ENCODE results near the gene MYBBP1A. TPM values are rescaled to one million over a fixed set of nuclear protein-coding genes. Genes with fewer than 3 reads are reported as not detected.

Gene MYBBP1A
- total and polyA plus RNA-seq, 2 donors: 20.7 to 29.8 TPM

GRCh38 chr17:4538236-4539002 is 16.8 kb downstream of the MYBBP1A start:
- Histone ChIP-seq H3K4me1 (ENCODE audit: insufficient read depth) (no peaks in the 10 kb centered on the region), H3K4me3 (ENCODE audit: low read depth, low read length) (no peak overlapping the region), H3K36me3 (ENCODE audit: insufficient read depth) (peaks cover 8% of the 10 kb centered on the region), H3K27ac (ENCODE audit: low read depth) (no peak overlapping the region)
- WGBS: 77% methylated on average over 13 of the region's 13 CpGs
- DNase-seq (ENCODE audit: extremely low spot score): no peak

- Histone ChIP-seq H3K27ac (ENCODE audit: low read depth) (no peak overlapping the region), H3K36me3 (ENCODE audit: insufficient read depth) (peaks cover 7% of the 10 kb centered on the region), H3K4me3 (ENCODE audit: low read depth, low read length) (no peak overlapping the region), H3K4me1 (ENCODE audit: insufficient read depth) (no peaks in the 10 kb centered on the region)
- 79% methylated on average over 19 of the region's 19 CpGs for WGBS
- DNase-seq (ENCODE audit: extremely low spot score): no peak
Observed at GRCh38 chr17:4537451-4538235, 17.5 kb downstream of the MYBBP1A start.

DNA sequence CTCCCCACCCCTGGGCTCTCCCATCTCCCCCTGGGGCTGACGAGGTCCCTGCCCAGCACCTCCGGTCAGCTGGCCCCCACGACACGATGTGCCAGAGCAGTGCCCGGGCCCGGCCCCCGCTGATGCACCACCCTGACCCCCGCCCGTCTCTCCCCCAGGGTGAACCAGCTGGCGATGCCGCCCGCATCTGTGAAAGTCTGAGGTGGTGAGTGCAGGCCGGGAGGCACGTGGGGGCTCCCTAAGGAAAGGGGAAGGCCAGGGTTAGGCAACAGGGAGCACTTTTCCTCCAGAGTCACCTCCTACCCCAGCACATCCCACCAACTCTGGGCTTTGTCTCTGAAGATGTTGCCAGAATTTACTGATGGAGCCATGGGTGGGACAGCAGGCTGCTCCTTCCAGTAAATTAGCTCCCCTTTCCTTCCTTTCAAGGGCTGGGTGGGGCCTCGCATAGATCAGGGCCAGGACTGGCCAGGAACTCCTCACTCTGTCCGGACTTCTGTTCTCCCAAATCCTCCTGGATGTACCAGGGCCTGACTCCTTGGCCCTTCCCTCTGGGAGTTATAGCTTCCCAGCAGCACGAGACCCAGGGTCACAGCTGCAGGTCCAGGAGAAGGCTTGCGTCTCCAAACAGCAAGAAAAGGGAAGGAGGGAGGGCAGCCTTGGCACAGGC is 18.3 kb downstream of the MYBBP1A start:
- Histone ChIP-seq H3K4me3 (ENCODE audit: low read depth, low read length) (no peak overlapping the region), H3K4me1 (ENCODE audit: insufficient read depth) (no peaks in the 10 kb centered on the region), H3K27ac (ENCODE audit: low read depth) (no peak overlapping the region), H3K36me3 (ENCODE audit: insufficient read depth) (peaks cover 2% of the 10 kb centered on the region)
- DNase-seq (ENCODE audit: extremely low spot score): no peak
- WGBS: 47% methylated on average over 18 of the region's 18 CpGs

DNA sequence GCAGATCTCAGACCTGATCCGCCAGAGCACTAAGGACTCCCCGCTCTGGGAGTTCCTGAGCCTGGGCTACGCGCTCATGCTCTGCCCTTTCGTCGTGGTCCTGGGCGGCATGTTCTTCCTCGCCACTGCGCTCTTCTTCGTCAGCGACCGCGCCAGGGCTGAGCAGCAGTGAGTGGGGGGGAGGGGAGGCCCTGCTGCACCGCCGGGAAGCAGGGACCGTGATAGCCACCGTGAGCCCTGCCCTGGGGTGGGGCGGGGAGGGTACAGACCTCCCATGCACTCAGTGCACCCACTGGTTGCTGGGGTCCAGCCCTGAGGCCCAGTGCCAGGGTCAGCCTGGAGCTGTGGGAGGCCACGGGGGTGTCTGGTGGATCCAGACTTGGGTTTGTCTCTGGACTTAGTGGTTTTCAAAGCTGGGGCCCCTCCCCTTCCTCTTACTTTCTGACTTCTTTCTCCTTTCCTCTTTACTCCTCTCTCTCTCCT is 18.9 kb downstream of the MYBBP1A start:
- no peak for DNase-seq (ENCODE audit: extremely low spot score)
- no peak overlapping the region for H3K4me3 ChIP-seq (ENCODE audit: low read depth, low read length)
- peaks cover 2% of the 10 kb centered on the region for H3K36me3 ChIP-seq (ENCODE audit: insufficient read depth)
- no peak overlapping the region for H3K27ac ChIP-seq (ENCODE audit: low read depth)
- H3K4me1 ChIP-seq (ENCODE audit: insufficient read depth): no peaks in the 10 kb centered on the region
- WGBS: 40% methylated on average over 19 of the region's 19 CpGs

DNA sequence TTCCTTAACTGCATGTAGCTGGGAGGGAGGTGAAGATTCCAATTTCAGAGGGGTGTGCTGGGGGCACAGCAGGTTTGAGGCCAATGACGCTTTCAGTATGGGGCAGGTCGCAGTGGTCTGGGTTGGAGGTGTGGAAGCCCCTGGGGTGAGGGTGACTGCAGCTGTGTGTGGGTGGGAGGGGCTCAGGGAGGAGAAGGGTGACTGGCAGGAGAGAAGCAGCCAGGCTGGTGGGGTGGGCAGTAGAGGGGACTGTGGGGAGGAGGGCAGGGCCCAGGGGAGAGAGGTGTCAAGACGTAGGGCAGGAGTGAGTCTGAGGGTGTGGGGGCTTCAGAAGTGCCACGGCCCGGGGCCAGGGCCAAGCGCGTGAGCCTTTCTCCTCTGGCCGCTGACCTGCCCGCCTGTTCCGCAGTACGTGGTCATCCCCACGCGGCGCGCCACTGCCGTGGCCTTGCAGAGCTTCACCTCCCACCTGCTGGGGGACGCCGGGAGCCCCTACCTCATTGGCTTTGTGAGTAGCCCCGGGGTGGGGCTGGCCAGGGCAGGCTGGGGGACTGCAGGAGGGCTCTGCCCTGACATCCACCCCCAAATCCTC is 19.4 kb downstream of the MYBBP1A start:
- Histone ChIP-seq H3K36me3 (ENCODE audit: insufficient read depth) (peaks cover 2% of the 10 kb centered on the region), H3K4me3 (ENCODE audit: low read depth, low read length) (no peak overlapping the region), H3K27ac (ENCODE audit: low read depth) (no peak overlapping the region), H3K4me1 (ENCODE audit: insufficient read depth) (no peaks in the 10 kb centered on the region)
- 56% methylated on average over 19 of the region's 19 CpGs for whole genome bisulfite sequencing
- DNase-seq (ENCODE audit: extremely low spot score): no peak

GRCh38 chr17:4534928-4535666 is 20.1 kb downstream of the MYBBP1A start:
- DNase-seq (ENCODE audit: extremely low spot score): no peak
- no peaks in the 10 kb centered on the region for H3K4me1 ChIP-seq (ENCODE audit: insufficient read depth)
- WGBS: 79% methylated on average over 27 of the region's 27 CpGs
- H3K27ac ChIP-seq (ENCODE audit: low read depth): no peak overlapping the region
- no peak overlapping the region for H3K4me3 ChIP-seq (ENCODE audit: low read depth, low read length)
- H3K36me3 ChIP-seq (ENCODE audit: insufficient read depth): peaks cover 2% of the 10 kb centered on the region

- 75% methylated on average over 17 of the region's 17 CpGs for WGBS
- H3K4me1 ChIP-seq (ENCODE audit: insufficient read depth): no peaks in the 10 kb centered on the region
- H3K27ac ChIP-seq (ENCODE audit: low read depth): no peak overlapping the region
- peaks cover 2% of the 10 kb centered on the region for H3K36me3 ChIP-seq (ENCODE audit: insufficient read depth)
- H3K4me3 ChIP-seq (ENCODE audit: low read depth, low read length): no peak overlapping the region
- no peak for DNase-seq (ENCODE audit: extremely low spot score)
Observed at GRCh38 chr17:4534515-4534914, 20.7 kb downstream of the MYBBP1A start.

GRCh38 chr17:4533523-4534504 is 21.4 kb downstream of the MYBBP1A start:
- Histone ChIP-seq H3K27ac (ENCODE audit: low read depth) (no peak overlapping the region), H3K36me3 (ENCODE audit: insufficient read depth) (no peaks in the 10 kb centered on the region), H3K4me3 (ENCODE audit: low read depth, low read length) (no peak overlapping the region), H3K4me1 (ENCODE audit: insufficient read depth) (no peaks in the 10 kb centered on the region)
- DNase-seq (ENCODE audit: extremely low spot score): no peak
- 75% methylated on average over 23 of the region's 23 CpGs for WGBS

DNA sequence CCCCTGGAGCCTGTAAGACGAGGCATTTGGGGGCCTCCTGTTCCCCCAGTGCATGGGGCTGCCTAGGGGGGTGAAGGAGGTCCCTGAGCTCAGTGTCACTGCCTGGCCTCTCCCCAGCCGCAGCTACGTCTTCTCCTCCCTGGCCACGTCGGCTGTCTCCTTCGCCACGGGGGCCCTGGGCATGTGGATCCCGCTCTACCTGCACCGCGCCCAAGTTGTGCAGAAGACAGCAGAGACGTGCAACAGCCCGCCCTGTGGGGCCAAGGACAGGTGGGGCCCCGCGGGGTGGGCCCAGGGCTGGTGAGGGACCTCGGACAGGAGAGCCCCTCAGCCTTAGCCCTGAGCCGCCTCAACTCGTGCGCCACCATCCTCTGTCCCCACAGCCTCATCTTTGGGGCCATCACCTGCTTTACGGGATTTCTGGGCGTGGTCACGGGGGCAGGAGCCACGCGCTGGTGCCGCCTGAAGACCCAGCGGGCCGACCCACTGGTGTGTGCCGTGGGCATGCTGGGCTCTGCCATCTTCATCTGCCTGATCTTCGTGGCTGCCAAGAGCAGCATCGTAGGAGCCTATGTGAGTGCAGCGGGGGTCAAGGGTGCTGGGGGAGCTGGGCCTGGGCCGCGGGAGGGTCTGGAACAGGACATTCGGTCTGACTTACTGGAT is 22.2 kb downstream of the MYBBP1A start:
- H3K27ac ChIP-seq (ENCODE audit: low read depth): no peak overlapping the region
- no peak for DNase-seq (ENCODE audit: extremely low spot score)
- H3K36me3 ChIP-seq (ENCODE audit: insufficient read depth): no peaks in the 10 kb centered on the region
- no peak overlapping the region for H3K4me3 ChIP-seq (ENCODE audit: low read depth, low read length)
- H3K4me1 ChIP-seq (ENCODE audit: insufficient read depth): no peaks in the 10 kb centered on the region
- 92% methylated on average over 33 of the region's 33 CpGs for WGBS

DNA sequence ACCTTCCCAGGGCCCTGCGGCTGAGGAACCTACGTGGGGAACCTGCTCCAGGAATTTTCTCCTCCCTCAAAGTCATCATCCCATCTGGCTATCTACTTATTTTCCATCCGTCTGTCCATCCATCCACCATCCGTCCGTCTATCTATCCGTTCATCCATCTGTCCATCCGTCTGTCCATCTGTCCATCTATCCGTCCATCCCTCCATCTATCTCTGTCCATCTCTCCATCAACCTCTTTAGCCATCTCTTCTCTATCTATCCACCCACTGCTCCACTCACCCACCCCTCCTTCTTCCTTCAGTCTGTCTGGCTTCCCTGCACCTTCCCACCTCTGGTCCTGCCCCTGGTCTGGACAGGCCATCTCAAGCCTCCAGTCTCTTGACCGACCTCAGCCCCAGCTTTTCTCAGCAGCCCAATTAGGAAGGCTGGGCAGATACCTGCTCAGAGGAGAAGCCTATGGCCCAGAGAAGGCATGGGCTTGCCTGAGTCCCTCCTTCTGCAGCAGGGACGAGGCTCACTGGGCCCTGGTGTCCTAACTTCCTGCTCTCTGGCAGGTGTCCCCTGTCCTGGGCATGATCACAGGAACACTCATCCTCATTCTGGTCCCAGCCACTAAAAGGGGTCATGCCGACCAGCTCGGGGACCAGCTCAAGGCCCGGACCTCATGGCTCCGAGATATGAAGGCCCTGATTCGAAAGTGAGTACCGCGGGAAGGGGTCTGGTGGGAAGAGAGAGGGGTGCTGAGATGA is 23.0 kb downstream of the MYBBP1A start:
- no peak for DNase-seq (ENCODE audit: extremely low spot score)
- 93% methylated on average over 17 of the region's 17 CpGs for WGBS
- H3K4me3 ChIP-seq (ENCODE audit: low read depth, low read length): no peak overlapping the region
- H3K36me3 ChIP-seq (ENCODE audit: insufficient read depth): no peaks in the 10 kb centered on the region
- no peak overlapping the region for H3K27ac ChIP-seq (ENCODE audit: low read depth)
- no peaks in the 10 kb centered on the region for H3K4me1 ChIP-seq (ENCODE audit: insufficient read depth)

Data from urinary bladder (tissue), 4 donors.